HCT116 (cell line): ENCODE results near the gene TCFL5. TPM values are rescaled to one million over a fixed set of nuclear protein-coding genes. Genes with fewer than 3 reads are reported as not detected.

ENCODE experiments used
- ATAC-seq: fragments of 200-7000 bp; cut with Tn5 transposase; 2 replicates; pipeline ENCODE4 v1.9.1; 2020; ENCODE audit warnings: mild to moderate bottlenecking, moderate library complexity
- BruUV-seq: library from RNA; stranded (reverse); fragments of 400-500 nt; replicated peaks from 2 replicates; lab custom pipeline; 2021; lab: Mats Ljungman, UMichigan
- CTCF ChIA-PET: fragments of 300-600 bp; sonication (Branson Sonifier 250); formaldehyde crosslinking; loops from one replicate; lab custom pipeline; 2021; ENCODE audit warnings: antibody characterized with exemption; lab: Charles Lee
- POLR2A ChIA-PET: fragments of 300-600, 350-600 bp; sonication (Branson Sonifier 250); formaldehyde crosslinking; loops from one replicate; lab custom pipeline; 2021; ENCODE audit warnings: antibody characterized with exemption; lab: Charles Lee
- RAD21 ChIA-PET, 2 experiments: fragments of 300-600 bp; sonication (Branson Sonifier 250); formaldehyde crosslinking; loops; one replicate each; lab custom pipeline; 2023; ENCODE audit warnings: low total read pairs in 2 of 2; ENCODE audit not compliant: uncharacterized antibody in 2 of 2, unreplicated experiment in 2 of 2, low non-redundant PET in 1 of 2; lab: Charles Lee
- DNase-seq: peaks from one replicate; pipeline ENCODE4 v3.0.0-alpha.2; 2010; ENCODE audit warnings: low read depth, low spot score
- H2AFZ ChIP-seq: fragments of 200-600 bp; shearing (Covaris generic), sonication (generic); 2 replicates; pipeline ENCODE4 v1.6.1; 2017; ENCODE audit warnings: low read depth, mixed run types, mixed read lengths, antibody characterized with exemption, low read length; ENCODE audit not compliant: poor library complexity, severe bottlenecking
- H3K27ac ChIP-seq: 2 replicates; pipeline ENCODE4 v1.5.1; 2012; ENCODE audit warnings: low read depth, low read length
- H3K27me3 ChIP-seq: fragments of 200-600 bp; sonication (generic); 2 replicates; pipeline ENCODE4 v1.6.1; 2016; ENCODE audit warnings: mixed run types, low read length, mixed read lengths; ENCODE audit not compliant: insufficient read depth
- H3K36me3 ChIP-seq, 2 experiments: fragments of 200-500 bp in 1 of 2; fragments of 200-600 bp in 1 of 2; sonication (Bioruptor generic) in 1 of 2; sonication (generic) in 1 of 2; 2 replicates each; pipeline versions ENCODE4 v1.5.1 to v1.6.1; 2014 to 2016; ENCODE audit warnings: low read length in 2 of 2, inconsistent platforms in 1 of 2, mixed read lengths in 1 of 2, mixed run types in 1 of 2; ENCODE audit not compliant: insufficient read depth in 2 of 2, control insufficient read depth in 1 of 2
- H3K4me1 ChIP-seq, 2 experiments: fragments of 200-600 bp in 1 of 2; sonication (generic) in 1 of 2; 2 replicates each; pipeline versions ENCODE4 v1.5.1 to v1.6.1; 2012 to 2017; ENCODE audit warnings: low read length in 2 of 2, inconsistent platforms in 1 of 2, mild to moderate bottlenecking in 1 of 2, mixed read lengths in 1 of 2, mixed run types in 1 of 2, moderate library complexity in 1 of 2; ENCODE audit not compliant: insufficient read depth in 2 of 2, control insufficient read depth in 1 of 2
- H3K4me2 ChIP-seq: fragments of 200-600 bp; sonication (generic); 2 replicates; pipeline ENCODE4 v1.6.1; 2017; ENCODE audit warnings: mixed run types, low read length, mixed read lengths
- H3K4me3 ChIP-seq, 2 experiments: fragments of 200-600 bp in 1 of 2; sonication (generic) in 1 of 2; replicated peaks in 1 of 2; 2 replicates each; pipeline ENCODE4 v1.5.1; 2011 to 2016; ENCODE audit warnings: low read length in 2 of 2, control low read depth in 1 of 2, low read depth in 1 of 2, mild to moderate bottlenecking in 1 of 2, mixed read lengths in 1 of 2, mixed run types in 1 of 2
- H3K79me2 ChIP-seq: fragments of 200-600 bp; sonication (generic); 2 replicates; pipeline ENCODE4 v1.6.1; 2017; ENCODE audit warnings: mild to moderate bottlenecking, mixed run types, low read length, moderate library complexity, mixed read lengths; ENCODE audit not compliant: insufficient read depth
- H3K9ac ChIP-seq: fragments of 200-600 bp; sonication (generic); 2 replicates; pipeline ENCODE4 v1.6.1; 2016; ENCODE audit warnings: low read length, mixed read lengths
- H3K9me2 ChIP-seq: fragments of 200-600 bp; sonication (generic), shearing (Covaris generic); 2 replicates; pipeline ENCODE4 v1.6.1; 2017; ENCODE audit warnings: mixed run types, mild to moderate bottlenecking, moderate library complexity; ENCODE audit not compliant: insufficient read depth
- H3K9me3 ChIP-seq, 2 experiments: fragments of 200-500 bp in 1 of 2; fragments of 200-600 bp in 1 of 2; sonication (Bioruptor generic) in 1 of 2; sonication (generic) in 1 of 2; 2 replicates each; pipeline ENCODE4 v1.6.1; 2014 to 2017; ENCODE audit warnings: low read length in 2 of 2, mixed read lengths in 2 of 2, inconsistent platforms in 1 of 2, low read depth in 1 of 2, mild to moderate bottlenecking in 1 of 2, mixed run types in 1 of 2, moderate library complexity in 1 of 2; ENCODE audit not compliant: control insufficient read depth in 1 of 2, insufficient read depth in 1 of 2
- H4K20me1 ChIP-seq: fragments of 200-600 bp; sonication (generic), shearing (Covaris generic); 2 replicates; pipeline ENCODE4 v1.6.1; 2017; ENCODE audit warnings: mixed run types, mild to moderate bottlenecking, moderate library complexity; ENCODE audit not compliant: insufficient read depth
- CBX3 ChIP-seq: IDR thresholded peaks from 2 replicates; pipeline ENCODE4 v1.6.1; 2012; ENCODE audit warnings: low read depth
- ELF1 ChIP-seq: IDR thresholded peaks from 2 replicates; pipeline ENCODE4 v1.6.1; 2012; ENCODE audit warnings: low read depth, borderline replicate concordance
- EZH2 ChIP-seq: fragments of 200-600 bp; sonication (generic); IDR thresholded peaks from 2 replicates; pipeline ENCODE4 v1.6.1; 2017; ENCODE audit warnings: antibody characterized with exemption, mixed run types
- FOSL1 ChIP-seq: IDR thresholded peaks from 2 replicates; pipeline ENCODE4 v1.6.1; 2012; ENCODE audit warnings: low read depth
- JUND ChIP-seq: IDR thresholded peaks from 2 replicates; pipeline ENCODE4 v1.6.1; 2012
- POLR2AphosphoS5 ChIP-seq: IDR thresholded peaks from 2 replicates; pipeline ENCODE4 v1.6.1; 2011; ENCODE audit warnings: mild to moderate bottlenecking, low read depth, low read length, moderate library complexity
- RAD21 ChIP-seq: IDR thresholded peaks from 2 replicates; pipeline ENCODE4 v1.6.1; 2012; ENCODE audit warnings: low read depth, mild to moderate bottlenecking
- SP1 ChIP-seq: IDR thresholded peaks from 2 replicates; pipeline ENCODE4 v1.6.1; 2012; ENCODE audit warnings: low read depth
- TCF7L2 ChIP-seq: IDR thresholded peaks from 2 replicates; pipeline ENCODE4 v1.7.0; 2011; ENCODE audit warnings: borderline replicate concordance, inconsistent platforms; ENCODE audit not compliant: insufficient read depth, insufficient read length; ENCODE audit errors: extremely low read depth
- YY1 ChIP-seq: IDR thresholded peaks from 2 replicates; pipeline ENCODE4 v1.6.1; 2011; ENCODE audit warnings: low read length, low read depth, moderate library complexity, mild to moderate bottlenecking; ENCODE audit not compliant: insufficient replicate concordance; ENCODE audit errors: extremely low read depth
- ZNF274 ChIP-seq: fragments of 200-500 bp; sonication (Bioruptor generic); IDR thresholded peaks from 2 replicates; pipeline ENCODE4 v1.6.1; 2014; ENCODE audit warnings: mild to moderate bottlenecking, low read depth, low read length, inconsistent platforms
- intact Hi-C: fragments of 100-400 bp; cut with micrococcal nuclease; formaldehyde crosslinking; loops from 2 replicates; pipeline ENCODE4 v1.10.0; 2022
- total RNA-seq: library from RNA; stranded (reverse); gene quantifications from one replicate; pipeline ENCODE4 v1.2.1, GENCODE V29; 2021; ENCODE audit not compliant: unreplicated experiment
- TF ChIP-seq, protein P1 (sequence below): IDR thresholded peaks from 2 replicates; pipeline ENCODE4 v1.6.1; 2012; ENCODE audit warnings: low read depth
- TF ChIP-seq, protein P2 (sequence below), 3 experiments: fragments of 200-600 bp in 1 of 3; sonication (generic) in 1 of 3; IDR thresholded peaks in 2 of 3; conservative IDR thresholded peaks in 1 of 3; 2 replicates each; pipeline ENCODE4 v1.5.1; 2012 to 2017; ENCODE audit warnings: low read depth in 2 of 3, low read length in 2 of 3, antibody characterized with exemption in 1 of 3, borderline replicate concordance in 1 of 3, control low read depth in 1 of 3, mild to moderate bottlenecking in 1 of 3, mixed read lengths in 1 of 3, mixed run types in 1 of 3, moderate library complexity in 1 of 3; ENCODE audit not compliant: insufficient read depth in 1 of 3

The TCFL5 gene
- total RNA-seq, 1 experiment from 2014 or later = 20.4 TPM

DNA sequence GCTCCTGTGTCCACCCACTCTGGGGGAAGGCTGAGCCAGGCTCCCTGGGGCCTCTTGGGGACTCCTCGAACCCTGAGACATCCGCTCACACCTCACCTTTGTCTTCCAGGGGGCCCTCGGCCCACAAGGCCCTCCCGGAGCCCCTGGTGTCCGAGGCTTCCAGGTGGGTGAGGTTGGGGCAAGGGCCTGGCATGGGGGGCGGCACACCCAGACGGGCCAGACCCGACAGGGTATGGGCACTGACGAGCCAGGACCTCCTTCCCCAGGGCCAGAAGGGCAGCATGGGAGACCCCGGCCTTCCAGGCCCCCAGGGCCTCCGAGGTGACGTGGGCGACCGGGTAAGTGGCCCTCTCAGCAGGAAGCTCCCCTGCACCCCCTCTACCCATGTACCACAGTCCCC, 31.4 kb downstream of the TCFL5 start:
- no TSS peak for BruUV-seq
- intact Hi-C loops = no loop called here
- Histone ChIP-seq H3K27me3 (no peaks in the 10 kb centered on the region), H3K36me3 (no peaks in the 10 kb centered on the region), H3K79me2 (no peaks in the 10 kb centered on the region), H4K20me1 (no peaks in the 10 kb centered on the region), H3K9ac (no peak overlapping the region), H3K27ac (no peak overlapping the region), H3K9me2 (no peaks in the 10 kb centered on the region), H3K4me1 (peaks cover 17 to 21% of the 10 kb centered on the region in 2 experiments), H3K9me3 (no peaks in the 10 kb centered on the region), H3K4me2 (no peak overlapping the region), H3K4me3 (no peak overlapping the region), H2AFZ (no peak overlapping the region)
- ATAC-seq = no peak
- TF ChIP-seq, protein P1, sequence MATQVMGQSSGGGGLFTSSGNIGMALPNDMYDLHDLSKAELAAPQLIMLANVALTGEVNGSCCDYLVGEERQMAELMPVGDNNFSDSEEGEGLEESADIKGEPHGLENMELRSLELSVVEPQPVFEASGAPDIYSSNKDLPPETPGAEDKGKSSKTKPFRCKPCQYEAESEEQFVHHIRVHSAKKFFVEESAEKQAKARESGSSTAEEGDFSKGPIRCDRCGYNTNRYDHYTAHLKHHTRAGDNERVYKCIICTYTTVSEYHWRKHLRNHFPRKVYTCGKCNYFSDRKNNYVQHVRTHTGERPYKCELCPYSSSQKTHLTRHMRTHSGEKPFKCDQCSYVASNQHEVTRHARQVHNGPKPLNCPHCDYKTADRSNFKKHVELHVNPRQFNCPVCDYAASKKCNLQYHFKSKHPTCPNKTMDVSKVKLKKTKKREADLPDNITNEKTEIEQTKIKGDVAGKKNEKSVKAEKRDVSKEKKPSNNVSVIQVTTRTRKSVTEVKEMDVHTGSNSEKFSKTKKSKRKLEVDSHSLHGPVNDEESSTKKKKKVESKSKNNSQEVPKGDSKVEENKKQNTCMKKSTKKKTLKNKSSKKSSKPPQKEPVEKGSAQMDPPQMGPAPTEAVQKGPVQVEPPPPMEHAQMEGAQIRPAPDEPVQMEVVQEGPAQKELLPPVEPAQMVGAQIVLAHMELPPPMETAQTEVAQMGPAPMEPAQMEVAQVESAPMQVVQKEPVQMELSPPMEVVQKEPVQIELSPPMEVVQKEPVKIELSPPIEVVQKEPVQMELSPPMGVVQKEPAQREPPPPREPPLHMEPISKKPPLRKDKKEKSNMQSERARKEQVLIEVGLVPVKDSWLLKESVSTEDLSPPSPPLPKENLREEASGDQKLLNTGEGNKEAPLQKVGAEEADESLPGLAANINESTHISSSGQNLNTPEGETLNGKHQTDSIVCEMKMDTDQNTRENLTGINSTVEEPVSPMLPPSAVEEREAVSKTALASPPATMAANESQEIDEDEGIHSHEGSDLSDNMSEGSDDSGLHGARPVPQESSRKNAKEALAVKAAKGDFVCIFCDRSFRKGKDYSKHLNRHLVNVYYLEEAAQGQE = no peak
- TF ChIP-seq POLR2AphosphoS5 = no peak
- no peak for TF ChIP-seq ELF1
- no peak for TF ChIP-seq EZH2
- TF ChIP-seq, protein P2, sequence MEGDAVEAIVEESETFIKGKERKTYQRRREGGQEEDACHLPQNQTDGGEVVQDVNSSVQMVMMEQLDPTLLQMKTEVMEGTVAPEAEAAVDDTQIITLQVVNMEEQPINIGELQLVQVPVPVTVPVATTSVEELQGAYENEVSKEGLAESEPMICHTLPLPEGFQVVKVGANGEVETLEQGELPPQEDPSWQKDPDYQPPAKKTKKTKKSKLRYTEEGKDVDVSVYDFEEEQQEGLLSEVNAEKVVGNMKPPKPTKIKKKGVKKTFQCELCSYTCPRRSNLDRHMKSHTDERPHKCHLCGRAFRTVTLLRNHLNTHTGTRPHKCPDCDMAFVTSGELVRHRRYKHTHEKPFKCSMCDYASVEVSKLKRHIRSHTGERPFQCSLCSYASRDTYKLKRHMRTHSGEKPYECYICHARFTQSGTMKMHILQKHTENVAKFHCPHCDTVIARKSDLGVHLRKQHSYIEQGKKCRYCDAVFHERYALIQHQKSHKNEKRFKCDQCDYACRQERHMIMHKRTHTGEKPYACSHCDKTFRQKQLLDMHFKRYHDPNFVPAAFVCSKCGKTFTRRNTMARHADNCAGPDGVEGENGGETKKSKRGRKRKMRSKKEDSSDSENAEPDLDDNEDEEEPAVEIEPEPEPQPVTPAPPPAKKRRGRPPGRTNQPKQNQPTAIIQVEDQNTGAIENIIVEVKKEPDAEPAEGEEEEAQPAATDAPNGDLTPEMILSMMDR (IDR thresholded peaks at IDR 0.05 in 2 of 3, conservative IDR thresholded peaks at IDR 0.05 in 1 of 3; ENCODE audit: borderline replicate concordance in 1 of 3, insufficient read depth in 1 of 3, low read depth in 2 of 3, low read length in 2 of 3) = no peak
- TF ChIP-seq ZNF274 = no peak
- no peak for TF ChIP-seq SP1
- TF ChIP-seq FOSL1 = no peak
- TF ChIP-seq YY1 = no peak
- TF ChIP-seq TCF7L2 = no peak
- TF ChIP-seq RAD21 = no peak
- no peak for TF ChIP-seq CBX3
- TF ChIP-seq JUND = no peak
- CTCF ChIA-PET = no interaction called here
- POLR2A ChIA-PET = no interaction called here
- no peak for DNase-seq
- RAD21 ChIA-PET = no interaction called here
